HG03432 (cell line): ENCODE measurements around the gene CLDND1.
"Not testable (repeated sequence)": the region's sequence is repeated elsewhere in the genome, so short reads cannot be mapped to it uniquely, and the experiment has no call there.

Source experiments
- ATAC-seq: cut with Tn5 transposase; IDR thresholded peaks from one replicate; pipeline ENCODE4 v1.9.1; 2021; ENCODE audit warnings: mild to moderate bottlenecking, moderate library complexity; ENCODE audit not compliant: unreplicated experiment

The CLDND1 gene

DNA sequence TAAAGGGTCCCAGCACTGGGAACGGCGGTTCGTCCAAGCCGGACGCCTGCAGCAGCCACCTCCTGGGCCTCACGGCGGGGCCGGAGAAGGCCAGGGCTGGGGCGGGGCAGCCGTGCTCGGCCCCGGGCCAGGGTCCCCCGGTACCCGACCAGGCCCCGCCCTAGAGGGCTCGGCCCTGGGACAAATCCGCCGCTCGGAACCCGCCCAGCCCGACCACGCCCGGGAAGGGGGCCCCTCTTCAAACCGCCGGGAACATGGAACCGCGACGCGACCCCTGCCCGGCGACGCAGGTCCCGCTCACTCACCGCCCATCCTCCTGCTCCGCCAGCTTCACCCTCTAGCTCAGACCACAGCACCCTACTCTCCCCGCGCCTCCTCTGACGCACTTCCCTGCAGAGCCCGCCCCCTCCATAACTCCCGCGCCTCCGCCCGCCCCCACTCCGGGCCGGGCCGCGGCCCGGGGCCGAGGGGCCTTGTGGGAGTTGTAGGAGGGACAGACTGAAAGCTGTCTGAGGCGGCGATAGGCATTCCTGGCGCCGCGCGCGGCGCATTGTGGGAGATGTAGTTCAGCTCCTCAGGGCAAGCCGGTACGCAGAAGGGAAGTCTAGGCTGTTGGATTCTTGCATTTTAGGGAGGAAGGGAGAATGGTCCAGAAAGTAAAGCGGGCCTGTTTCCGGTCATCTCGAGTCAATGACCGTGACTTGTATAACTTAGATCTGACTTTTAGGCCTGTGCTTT is at the start of gene CLDND1:
Gene CLDND1, minus strand, starts transcription at position 359 of the 738 bp plus-strand sequence. CDS start 1,478 bp downstream, outside the sequence.
- peak; percentile 91 for ATAC-seq

DNA sequence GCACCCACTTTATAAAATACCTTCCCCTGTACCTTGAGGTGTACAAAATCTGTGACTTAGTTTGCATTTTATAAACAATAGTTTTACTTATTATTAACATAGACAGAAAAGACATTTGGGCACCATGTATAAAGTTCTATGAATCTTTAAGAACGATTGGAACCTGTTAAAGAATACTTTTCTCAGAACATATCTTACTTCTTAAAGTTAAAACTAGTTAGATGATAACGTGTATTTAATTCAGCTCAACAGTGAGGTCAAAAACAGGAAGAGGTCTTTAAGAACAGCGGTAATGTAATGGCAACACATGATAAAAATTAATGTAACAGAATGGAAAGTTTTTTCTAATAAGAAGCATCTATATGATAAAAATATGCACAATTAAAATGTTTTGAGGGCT is 45.7 kb upstream of the CLDND1 start:
- no peak for ATAC-seq

DNA sequence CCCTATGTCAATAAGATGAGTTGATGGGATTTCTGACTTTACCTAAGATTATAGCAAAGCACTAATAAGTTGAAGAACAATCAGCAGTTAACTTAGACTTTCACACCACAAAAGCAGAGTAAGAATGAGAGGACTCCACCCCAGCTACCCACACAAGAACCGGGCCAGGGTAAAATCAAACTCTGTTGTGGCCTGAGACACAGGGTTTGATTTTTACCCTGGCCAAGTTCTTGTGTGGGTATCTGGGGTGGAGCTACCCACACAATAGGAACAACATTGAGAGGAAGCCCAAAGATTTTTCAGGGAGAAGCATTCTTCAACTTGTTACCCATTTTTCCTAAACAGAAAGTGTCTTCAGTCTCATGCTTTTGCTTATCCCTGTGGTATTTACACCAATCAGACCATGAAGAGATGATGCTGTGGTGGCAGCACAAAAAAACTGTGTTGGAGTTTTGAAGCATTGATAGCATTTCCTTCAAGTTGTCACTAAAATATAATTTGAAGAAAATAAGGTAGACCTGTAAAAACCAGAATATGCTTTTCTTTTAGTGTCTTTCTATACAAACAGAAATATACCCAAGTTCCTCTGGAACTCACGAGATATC is 45.1 kb upstream of the CLDND1 start:
- ATAC-seq, result peak; percentile 34

DNA sequence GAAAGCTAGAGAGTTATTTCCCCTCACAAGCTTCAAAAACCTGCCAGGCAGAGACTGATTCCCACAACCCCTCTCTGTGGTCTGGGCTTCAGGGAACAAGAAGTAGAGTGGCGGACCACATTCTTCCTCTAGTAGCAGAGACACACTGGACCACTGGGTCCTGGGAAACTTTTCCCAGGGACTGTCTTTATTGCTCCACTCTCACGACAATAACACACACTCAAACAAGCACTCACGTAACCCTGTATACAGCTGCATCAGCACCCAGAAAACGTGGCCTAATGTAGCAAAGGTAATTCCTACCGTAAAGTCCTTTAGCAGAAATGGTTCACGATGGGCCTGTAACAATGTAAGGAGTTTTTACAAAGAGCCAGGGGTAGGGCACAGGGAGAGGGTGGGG is 43.1 kb upstream of the CLDND1 start:
- no peak for ATAC-seq

DNA sequence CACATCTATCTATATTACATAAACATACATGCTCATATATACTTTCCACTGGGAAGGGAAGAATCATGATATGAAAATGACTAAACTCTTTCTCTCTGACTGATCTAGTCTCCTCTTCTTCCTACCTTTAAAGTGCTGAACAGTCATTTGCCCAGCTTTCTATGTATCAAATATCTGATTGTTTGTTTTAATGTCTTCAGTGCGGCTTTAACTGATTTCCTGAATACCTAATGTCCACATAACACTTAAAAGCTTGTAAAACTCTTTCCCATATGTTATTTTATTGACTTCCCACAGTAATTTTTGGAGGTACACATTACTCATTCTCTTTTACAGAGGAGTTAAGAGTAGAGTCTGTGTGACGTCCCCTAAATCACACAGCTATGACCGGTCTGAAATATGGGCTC is 42.5 kb upstream of the CLDND1 start:
- ATAC-seq, result peak; percentile 11

DNA sequence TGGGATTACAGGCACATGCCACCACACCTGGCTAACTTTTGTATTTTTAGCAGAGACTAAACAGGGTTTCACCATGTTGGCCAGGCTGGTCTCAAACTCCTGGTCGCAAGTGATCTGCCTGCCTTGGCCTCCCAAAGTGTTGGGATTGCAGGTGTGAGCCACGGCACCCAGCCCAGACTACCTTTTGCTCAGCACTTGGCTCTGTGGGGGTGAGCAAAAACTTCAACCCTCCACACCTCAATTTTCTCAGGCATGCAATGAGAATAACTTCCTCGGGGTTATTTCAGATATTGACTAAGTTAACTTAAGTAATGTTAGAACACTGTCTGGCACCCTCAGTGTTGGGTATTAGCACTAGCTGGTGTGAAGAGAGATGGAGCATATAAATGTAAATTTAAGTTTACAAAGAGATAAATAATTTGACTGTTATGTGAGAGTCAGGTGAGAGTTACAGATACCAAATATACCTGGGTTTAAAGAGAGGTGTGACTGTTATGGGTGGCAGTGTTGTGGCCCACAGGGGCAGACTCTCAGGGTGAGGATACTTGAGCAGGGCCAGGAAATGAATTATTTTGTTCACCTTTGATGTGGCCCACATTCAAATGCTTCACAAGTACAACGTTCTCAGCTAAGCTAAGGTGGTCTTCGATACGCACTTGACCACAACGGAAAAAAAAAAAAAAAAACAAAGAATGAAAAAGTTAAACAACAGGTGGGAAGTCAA is 41.7 kb upstream of the CLDND1 start:
- peak; percentile 2 for ATAC-seq

DNA sequence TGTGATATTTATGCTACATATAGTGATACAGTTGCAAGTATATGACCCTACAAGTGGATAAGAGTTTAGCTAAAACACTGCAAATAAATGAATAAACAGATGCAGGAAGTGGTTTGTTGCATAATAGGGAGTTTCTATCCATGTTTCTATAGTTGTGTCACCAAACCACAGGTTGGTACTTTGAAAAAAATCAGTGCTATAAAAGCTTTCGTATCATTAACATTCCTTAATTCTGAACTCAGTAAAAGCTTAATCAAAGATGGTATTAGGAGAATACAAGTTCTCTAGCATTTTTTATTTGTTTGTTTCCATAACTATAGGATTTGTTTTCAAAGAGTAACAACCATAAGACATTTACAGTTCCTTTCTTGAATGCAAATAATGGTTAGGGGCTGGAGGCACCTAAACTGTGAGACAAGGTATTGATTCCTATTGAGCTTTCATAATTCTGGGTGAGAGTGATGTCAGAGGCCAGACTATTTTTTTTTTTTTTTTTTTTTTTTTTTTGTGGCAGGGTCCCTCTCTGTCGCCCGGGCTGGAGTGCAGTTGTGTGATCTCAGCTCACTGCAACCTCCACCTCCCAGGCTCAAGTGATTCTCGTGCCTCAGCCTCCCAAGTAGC is 41.1 kb upstream of the CLDND1 start:
- ATAC-seq, result peak; percentile 61

DNA sequence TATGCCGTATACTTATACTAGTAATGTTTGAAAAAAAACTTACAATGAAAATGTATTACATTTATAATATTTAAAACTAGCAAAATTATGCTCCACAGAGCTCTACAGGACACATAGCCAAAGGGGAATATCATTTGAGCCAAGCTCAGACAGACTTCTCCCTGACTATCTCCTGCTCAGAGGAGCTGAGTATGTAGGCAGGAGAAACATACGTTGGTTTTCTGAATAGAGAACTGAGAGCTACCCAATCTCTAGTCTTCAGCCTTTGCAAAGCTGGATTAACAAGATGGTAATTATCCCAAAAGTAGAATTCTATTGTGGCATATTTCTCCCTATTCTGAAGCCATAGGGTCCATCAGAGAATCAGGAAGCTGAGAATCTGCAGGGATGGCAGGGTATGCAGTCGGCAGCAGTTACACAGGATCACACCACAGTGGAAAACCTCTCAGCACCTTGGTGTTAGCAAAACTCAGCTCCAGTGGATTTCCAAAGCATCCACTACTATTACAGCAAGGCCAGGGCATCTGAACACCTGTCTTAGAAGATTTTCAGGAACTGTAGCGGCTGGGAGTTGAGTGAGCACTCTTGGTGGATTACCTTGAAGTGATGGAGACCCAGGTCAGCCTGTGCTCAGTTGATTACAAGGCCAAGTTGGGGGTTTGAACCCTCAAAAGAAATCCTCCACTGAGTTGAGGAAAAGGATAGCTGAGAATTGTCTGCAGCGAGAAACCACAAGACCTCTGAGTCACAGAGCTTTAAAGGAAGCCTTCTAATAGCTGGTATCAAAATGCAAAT is 39.2 kb upstream of the CLDND1 start:
- peak; percentile 13 for ATAC-seq

DNA sequence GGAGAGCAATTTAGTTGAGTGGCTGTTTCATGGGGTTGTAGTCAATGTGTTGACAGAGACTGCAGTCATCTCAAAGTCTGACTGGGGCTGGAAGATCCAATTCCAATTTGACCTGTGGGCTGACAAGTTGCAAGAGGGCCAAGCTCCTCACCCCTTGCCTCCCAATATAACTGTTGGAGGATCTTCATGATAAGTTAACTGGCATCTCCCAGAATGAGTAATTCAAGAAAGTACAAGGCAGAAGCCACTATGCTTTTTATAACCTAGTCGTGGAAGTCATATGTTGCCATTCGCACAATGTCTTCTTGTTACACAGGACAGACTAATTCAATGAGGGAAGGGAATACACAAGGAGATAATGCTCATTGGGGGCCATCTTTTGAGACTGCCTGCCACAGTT is 38.2 kb upstream of the CLDND1 start:
- no peak for ATAC-seq

DNA sequence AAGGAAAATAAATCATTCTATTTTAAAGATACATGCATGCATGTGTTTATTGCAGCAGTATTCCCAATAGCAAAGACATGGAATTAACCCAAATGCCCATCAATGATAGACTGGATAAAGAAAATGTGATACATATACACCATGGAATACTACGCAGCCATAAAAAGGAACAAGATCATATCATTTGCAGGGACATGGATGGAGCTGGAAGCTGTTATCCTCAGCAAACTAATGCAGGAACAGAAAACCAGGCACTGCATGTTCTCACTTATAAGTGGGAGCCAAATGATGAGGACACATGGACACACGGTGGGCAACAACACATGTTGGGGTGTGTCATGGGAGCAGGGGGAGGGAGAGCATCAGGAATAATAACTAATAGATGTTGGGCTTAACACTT is 37.1 kb upstream of the CLDND1 start:
- ATAC-seq, result not testable (repeated sequence)

DNA sequence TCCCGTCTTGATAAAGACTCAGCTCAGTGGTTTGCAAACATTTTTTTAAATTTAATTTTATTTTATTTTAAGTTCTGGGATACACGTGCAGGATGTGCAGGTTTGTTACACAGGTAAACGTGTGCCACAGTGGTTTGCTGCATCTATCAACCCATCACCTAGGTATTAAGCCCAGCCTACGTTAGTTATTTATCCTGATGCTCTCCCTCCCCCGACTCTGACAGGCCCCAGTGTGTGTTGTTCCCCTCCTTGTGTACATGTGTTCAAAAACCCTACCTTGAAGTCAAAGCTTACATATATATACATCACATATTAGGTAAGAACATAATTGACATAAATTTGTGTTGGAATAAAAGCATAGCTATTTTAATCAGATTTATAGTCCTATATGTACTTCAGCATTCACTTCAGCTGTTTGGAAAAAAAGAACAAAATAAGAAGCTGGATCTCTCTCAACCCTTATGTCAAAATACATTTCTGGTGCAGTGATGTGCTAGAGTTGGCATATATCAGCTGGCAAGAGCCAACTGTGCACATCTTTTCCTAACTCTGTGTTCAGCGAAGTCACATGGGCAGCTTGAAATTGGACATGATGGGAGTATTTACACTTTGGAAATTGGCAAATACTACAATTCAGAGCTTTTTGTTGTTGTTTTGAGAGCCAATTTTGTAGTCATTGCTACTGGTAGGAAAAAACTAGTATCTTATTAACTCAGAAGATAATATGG is 35.6 kb upstream of the CLDND1 start:
- ATAC-seq, result no peak

DNA sequence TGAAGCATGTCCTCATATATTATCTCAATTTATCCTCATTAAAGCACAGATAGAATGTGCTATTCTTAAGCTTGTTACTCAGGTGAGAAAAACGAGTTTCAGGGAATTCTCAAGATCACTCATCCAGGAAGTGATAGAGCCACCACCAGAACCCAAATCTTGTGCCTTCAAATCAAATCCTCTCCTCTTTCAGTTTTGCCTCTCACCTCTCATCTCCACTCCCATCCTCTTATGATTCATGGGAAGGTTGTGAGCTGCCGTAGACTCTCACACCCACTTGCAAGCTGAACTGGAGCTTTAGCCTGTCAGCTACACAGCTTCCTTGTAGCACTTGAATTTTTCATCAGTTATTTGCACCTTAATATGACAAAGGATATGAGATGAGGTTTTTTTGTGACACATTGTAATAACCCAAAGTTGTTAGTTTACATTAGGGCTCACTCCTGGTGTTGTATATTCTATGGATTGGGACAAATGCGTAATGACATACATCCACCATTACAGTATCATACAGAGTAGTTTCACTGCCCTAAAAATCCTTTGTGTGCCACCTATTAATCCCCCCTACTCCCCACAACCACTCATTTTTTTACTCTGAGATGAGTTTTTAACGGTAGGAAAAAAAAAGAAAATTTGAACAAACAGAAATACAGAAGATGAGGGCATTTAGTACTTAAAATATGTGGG is 34.8 kb upstream of the CLDND1 start:
- peak; percentile 19 for ATAC-seq

DNA sequence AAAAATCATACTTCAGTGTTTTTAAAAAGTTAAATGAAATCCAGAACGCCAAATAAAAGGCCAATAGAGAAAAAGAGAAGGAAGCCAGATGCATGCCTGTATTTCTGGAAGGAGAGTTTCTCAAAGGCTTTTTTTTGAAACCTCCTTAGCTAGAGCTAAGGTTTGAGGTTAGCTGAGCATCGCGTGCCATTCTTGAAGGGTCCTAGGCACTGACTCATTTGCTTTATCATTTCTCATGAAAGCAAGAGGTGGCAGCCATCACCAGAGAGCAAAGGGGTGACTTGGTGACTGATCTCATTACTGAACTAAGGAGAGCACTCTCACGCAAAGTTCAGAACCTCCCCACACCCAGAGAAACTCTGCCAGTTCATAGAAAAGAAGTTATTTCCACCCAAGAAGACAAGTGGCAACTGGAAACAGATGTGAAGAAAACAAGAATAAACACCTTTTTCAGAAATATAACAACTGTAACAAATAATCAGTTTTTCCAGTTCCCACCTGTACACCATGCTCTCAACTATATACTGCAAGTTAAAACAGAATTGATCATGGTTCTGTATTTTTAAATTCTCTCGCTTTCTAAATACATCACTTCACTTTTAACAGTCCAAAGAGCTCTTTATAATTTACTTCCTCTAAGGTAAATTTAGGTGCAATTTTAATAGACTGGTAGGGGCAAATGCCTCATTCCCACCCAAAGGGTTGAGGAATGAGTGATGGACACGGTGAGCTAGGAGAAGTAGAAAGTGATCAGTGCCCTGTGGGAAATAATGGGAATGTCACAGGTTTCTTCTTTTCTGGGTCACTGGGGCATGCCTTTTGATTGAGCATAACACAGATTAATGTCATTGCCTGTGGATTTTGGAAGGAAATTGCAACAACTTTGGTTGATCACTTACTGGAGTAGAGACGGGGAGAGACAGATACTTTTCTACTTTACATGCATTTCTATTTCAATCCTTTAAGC is 33.7 kb upstream of the CLDND1 start:
- peak; percentile 85 for ATAC-seq

DNA sequence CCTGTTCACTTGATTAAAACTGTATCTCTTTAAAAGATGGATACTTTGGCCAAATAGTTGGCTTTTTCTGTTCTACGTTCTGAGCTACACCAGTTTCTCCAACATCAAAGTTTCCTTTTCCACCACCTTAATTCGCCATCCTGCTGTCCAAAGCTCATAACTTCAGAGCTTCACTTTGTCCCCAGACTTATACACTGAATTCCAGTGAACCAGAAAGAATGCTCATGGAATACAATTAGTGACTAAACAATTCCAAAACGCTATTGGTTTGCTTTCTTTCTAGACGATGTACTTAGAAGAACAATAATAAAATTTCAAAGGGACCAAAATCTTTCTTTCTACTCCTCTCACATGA is 32.3 kb upstream of the CLDND1 start:
- ATAC-seq, result no peak

DNA sequence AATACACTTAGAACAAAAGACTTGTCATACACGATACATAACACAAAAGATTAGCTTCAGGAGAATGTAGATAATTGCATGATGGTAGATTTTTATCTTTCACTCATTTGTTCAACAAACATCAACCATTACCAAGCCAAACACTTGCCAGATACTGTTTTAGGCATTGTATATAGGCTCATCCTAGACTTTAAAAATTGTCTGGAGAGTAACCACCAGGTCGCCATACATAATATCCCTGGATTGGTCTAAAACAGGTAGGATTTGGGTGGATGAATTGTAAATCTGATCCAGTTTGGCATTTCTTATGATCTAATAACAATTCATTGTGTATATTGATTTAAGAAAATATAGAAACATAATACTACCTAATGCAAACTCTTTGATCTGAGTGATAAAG is 31.9 kb upstream of the CLDND1 start:
- no peak for ATAC-seq

DNA sequence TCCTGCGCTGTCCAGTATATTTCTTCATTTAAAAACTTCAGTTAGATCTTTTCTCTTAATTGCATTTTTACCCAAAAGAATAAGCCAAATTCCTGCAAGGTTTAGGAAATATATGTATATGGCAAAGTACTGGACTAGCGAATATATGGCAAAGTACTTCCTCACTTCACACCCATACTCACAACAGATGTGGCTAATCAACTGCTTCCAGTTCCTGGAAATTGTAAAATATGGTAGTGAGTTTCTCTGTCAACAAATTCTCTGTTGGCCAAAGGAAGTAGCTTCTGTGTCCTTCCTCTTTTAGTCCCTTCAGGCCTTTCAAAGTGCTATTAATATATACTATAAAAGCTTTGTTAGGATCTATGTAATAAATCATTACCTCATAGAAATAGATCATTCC is 31.1 kb upstream of the CLDND1 start:
- no peak for ATAC-seq

DNA sequence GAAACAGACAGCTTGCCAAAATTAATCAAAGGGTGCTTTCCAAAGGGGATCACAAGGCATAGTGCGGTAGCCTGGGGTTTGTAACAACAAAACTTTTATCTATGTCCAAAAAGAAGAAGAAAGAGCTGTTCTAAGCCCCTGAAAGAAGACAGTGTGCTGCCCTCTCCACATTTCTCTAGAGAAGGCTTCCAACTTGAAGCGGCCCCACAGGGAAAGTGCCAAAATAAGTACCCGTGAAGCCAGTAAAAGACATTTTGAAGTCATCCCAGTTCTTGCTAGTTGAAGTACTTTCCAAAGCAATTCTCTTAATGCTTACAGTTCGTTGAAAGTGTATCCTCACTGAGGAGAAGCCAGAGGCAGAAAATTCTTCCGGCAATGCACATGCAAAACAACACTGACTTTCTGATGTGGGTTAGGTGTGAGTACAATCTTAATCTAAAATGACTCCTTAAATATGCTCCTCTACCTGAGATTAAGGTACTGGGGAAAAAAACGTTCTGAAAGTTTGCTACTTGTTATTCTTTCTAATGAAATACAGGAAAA is 30.4 kb upstream of the CLDND1 start:
- ATAC-seq, result no peak
